ENCODE measurements around the gene SORCS1.
"Not testable (repeated sequence)": the region's sequence is repeated elsewhere in the genome, so short reads cannot be mapped to it uniquely, and the experiment has no call there.

Gene SORCS1

DNA sequence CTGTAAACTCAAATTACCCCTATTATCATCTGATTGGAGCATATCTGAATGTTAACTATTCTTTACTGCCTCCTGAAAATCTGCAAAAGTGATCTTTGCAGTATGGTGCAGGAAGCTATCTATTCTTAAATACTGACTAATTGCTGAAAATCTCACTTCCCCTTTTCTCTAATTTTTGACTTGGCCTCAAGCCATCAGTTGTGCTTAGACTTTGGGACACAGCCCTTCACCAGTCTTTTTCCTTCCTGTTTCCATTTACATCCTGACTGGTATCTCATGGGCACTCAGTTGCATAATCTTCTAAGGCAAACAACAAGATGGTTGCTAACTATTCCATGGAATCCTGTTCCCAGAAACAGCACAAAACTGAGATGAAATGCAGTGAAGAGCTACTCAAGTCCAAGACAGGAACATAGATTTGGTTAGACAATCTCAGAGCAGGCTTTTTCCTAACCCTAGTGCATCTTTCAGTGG, 228.5 kb downstream of the SORCS1 start:
- no peak overlapping the region for H3K4me3 ChIP-seq (ENCODE audit: low read length)
- no peak for DNase-seq (ENCODE audit: low read depth)
- TF ChIP-seq, protein P1, sequence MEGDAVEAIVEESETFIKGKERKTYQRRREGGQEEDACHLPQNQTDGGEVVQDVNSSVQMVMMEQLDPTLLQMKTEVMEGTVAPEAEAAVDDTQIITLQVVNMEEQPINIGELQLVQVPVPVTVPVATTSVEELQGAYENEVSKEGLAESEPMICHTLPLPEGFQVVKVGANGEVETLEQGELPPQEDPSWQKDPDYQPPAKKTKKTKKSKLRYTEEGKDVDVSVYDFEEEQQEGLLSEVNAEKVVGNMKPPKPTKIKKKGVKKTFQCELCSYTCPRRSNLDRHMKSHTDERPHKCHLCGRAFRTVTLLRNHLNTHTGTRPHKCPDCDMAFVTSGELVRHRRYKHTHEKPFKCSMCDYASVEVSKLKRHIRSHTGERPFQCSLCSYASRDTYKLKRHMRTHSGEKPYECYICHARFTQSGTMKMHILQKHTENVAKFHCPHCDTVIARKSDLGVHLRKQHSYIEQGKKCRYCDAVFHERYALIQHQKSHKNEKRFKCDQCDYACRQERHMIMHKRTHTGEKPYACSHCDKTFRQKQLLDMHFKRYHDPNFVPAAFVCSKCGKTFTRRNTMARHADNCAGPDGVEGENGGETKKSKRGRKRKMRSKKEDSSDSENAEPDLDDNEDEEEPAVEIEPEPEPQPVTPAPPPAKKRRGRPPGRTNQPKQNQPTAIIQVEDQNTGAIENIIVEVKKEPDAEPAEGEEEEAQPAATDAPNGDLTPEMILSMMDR (conservative IDR thresholded peaks at IDR 0.05; ENCODE audit: low read length) = no peak

DNA sequence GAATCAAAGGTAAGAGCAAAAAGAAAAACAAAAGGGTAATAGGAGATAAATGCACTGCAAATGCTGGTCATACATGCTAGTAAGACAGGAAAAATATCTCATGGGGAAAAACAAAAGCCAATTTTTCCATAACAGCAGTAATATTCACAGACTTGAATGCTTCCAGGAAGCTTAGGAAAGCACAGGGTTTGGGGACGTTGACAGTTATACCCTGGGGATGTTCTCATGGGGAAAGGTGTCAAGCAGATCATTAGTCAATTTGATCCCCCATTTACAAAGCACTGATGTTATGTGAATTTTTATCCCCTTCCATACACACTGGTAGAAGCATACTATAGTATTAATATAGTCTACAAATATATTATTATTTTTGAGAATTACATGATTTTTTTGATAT, 232.7 kb downstream of the SORCS1 start:
- TF ChIP-seq, protein P1 (conservative IDR thresholded peaks at IDR 0.05; ENCODE audit: low read length) = no peak

DNA sequence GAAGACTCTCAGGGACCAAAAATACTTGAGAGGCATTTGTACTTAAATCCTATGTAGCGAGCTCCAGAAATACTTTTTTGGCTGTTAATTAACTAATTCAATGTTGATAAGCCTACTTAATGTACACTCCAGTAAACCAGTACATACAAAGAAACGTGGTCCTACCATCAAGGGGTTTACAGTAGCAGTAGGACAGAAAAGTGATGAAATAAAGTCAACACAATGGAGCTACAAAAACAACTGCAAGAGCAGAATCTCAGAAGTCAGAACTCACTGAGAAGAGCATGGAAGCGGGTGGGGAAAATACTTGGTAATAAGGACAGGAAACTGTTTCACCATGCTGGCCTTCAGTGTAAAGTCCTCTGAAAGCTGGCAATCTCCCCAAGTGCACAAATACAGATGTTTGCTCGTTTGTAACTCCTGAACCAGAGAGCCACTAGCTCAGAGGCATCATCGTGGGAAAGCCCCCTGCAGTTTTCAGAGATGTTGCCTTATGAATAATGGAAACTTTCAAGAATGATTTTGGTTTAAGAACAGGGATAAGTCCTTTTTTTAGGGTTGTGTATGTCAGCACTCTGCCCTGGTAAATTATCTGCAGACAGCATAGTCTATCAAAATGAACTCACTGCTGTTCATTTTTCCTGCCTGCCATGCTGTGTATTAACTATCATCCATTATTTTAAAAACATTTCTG, 233.2 kb downstream of the SORCS1 start:
- H3K4me3 ChIP-seq (ENCODE audit: low read length) = no peak overlapping the region
- no peak for DNase-seq (ENCODE audit: low read depth)
- TF ChIP-seq, protein P1 (conservative IDR thresholded peaks at IDR 0.05; ENCODE audit: low read length) = no peak

More for the DNA sequence above, 232.7 kb downstream of the SORCS1 start:
- H3K4me3 ChIP-seq (ENCODE audit: low read length) = no peak overlapping the region
- no peak for DNase-seq (ENCODE audit: low read depth)

DNA sequence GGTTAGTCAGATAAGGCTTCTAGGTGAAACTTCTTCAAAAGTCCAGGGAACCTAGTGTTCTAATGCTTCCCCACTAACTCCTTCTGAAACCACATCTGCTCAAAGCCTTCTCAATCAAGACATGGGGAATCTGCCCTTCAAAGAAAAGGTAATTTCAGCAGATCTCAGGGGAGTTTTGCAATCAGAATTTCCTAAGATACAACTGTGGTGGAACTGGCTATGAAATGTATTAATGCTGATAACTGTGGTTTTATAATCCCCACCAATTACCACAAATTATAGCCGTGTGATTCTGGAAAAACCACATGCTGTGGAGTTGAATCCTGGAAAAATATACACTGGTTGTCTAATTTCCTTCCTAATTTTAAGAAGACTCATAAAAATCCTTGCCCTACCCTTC, 233.8 kb downstream of the SORCS1 start:
- no peak for DNase-seq (ENCODE audit: low read depth)
- no peak overlapping the region for H3K4me3 ChIP-seq (ENCODE audit: low read length)
- TF ChIP-seq, protein P1 (conservative IDR thresholded peaks at IDR 0.05; ENCODE audit: low read length) = no peak

DNA sequence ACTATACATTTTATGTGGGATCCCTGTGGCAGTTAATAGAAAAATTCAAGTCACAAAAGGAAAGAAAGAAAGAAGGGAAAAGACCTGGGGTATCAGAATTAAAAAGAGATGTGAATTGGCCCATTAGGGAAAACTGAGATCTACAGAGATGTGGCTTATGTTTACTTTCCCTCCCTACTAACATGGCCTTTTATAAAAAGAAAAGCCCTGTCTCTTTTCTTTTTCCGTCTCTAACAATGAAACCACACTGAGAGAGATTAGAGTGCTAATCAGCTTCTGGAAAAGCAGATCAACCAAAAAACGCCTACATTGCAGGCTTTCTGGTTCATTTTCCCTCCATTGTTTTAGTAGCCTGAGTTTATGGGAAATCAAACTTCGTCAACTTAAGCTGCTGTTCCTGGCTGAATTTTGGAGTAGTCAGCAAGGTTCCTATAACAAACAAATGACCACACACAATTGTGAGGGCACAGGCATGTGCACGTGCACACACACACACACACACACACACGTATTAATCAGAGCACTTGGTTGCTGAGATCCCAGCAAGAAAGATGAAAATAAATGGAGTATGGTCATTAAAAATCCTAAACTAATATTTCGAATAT, 235.1 kb downstream of the SORCS1 start:
- no peak for DNase-seq (ENCODE audit: low read depth)

GRCh38 chr10:106928151-106928550, 236.4 kb downstream of the SORCS1 start:
- DNase-seq (ENCODE audit: low read depth); H3K4me3 ChIP-seq (ENCODE audit: low read length): not testable (repeated sequence)

More for the DNA sequence above, 235.1 kb downstream of the SORCS1 start:
- no peak overlapping the region for H3K4me3 ChIP-seq (ENCODE audit: low read length)
- TF ChIP-seq, protein P1 (conservative IDR thresholded peaks at IDR 0.05; ENCODE audit: low read length) = no peak

GRCh38 chr10:106925191-106925590, 239.3 kb downstream of the SORCS1 start:
- no peak overlapping the region for H3K4me3 ChIP-seq (ENCODE audit: low read length)
- TF ChIP-seq, protein P1 (conservative IDR thresholded peaks at IDR 0.05; ENCODE audit: low read length) = no peak
- DNase-seq (ENCODE audit: low read depth) = no peak

All from AG10803 (cell line).